Tibial nerve (tissue), 4 donors: ENCODE results near the gene GMEB2. TPM values are rescaled to one million over a fixed set of nuclear protein-coding genes. Genes with fewer than 3 reads are reported as not detected.

ENCODE experiments used
- DNase-seq, 2 donors: peaks; one replicate each; pipeline ENCODE4 v3.0.0-alpha.2; 2019; ENCODE audit warnings: low spot score in 2 of 2
- H3K27ac ChIP-seq, 4 donors: fragments of 200-600 bp; sonication (generic) in 3 of 4; one replicate each; pipeline ENCODE4 v1.5.1; 2017 to 2019; ENCODE audit warnings: mild to moderate bottlenecking in 1 of 4
- H3K27me3 ChIP-seq, 2 donors: fragments of 200-600 bp; sonication (generic) in 1 of 2; one replicate each; pipeline versions ENCODE4 v1.5.1 to v1.6.0; 2017 to 2019
- H3K36me3 ChIP-seq, 3 donors: fragments of 200-600 bp; sonication (generic); one replicate each; pipeline ENCODE4 v1.5.1; 2018 to 2019
- H3K4me1 ChIP-seq, 4 donors: fragments of 200-600 bp; sonication (generic) in 3 of 4; one replicate each; pipeline ENCODE4 v1.5.1; 2017 to 2019
- H3K4me3 ChIP-seq, 4 donors: fragments of 200-600 bp; sonication (generic) in 3 of 4; one replicate each; pipeline ENCODE4 v1.5.1; 2017 to 2019; ENCODE audit warnings: mild to moderate bottlenecking in 1 of 4, moderate library complexity in 1 of 4
- H3K9me3 ChIP-seq, 4 donors: fragments of 200-600 bp; sonication (generic) in 3 of 4; one replicate each; pipeline ENCODE4 v1.5.1; 2017 to 2019
- EP300 ChIP-seq, 2 donors: sonication (generic); formaldehyde crosslinking; IDR thresholded peaks; one replicate each; pipeline ENCODE4 v1.6.1; 2017; ENCODE audit warnings: antibody characterized with exemption in 2 of 2, mild to moderate bottlenecking in 1 of 2
- POLR2A ChIP-seq, 2 donors: fragments of 450-650 bp; IDR thresholded peaks; one replicate each; pipeline ENCODE4 v1.6.1; 2017; ENCODE audit warnings: antibody characterized with exemption in 2 of 2, mild to moderate bottlenecking in 2 of 2, moderate library complexity in 2 of 2
- WGBS, 2 donors: methylation state at CpG; one replicate each; pipeline ENCODE4 v1.1.5; 2018; 5-methylcytosine and 5-hydroxymethylcytosine counted together
- total RNA-seq, 4 donors: library from RNA; depleted of rRNA; stranded (reverse); fragments of >200 nt; gene quantifications; one replicate each; pipeline ENCODE4 v1.1.0, GENCODE V29; 2016
- TF ChIP-seq, protein P1 (sequence below), 5 experiments: fragments of 200-600 bp in 3 of 5; fragments of 450-650 bp in 2 of 5; sonication (generic) in 3 of 5; IDR thresholded peaks; one replicate each; pipeline ENCODE4 v1.5.1; 2016 to 2019; ENCODE audit warnings: antibody characterized with exemption in 5 of 5, mild to moderate bottlenecking in 3 of 5, moderate library complexity in 2 of 5

The GMEB2 gene
- total RNA-seq, 4 donors from 2014 or later, result 12.5 to 14.7 (median 13.7) TPM

DNA sequence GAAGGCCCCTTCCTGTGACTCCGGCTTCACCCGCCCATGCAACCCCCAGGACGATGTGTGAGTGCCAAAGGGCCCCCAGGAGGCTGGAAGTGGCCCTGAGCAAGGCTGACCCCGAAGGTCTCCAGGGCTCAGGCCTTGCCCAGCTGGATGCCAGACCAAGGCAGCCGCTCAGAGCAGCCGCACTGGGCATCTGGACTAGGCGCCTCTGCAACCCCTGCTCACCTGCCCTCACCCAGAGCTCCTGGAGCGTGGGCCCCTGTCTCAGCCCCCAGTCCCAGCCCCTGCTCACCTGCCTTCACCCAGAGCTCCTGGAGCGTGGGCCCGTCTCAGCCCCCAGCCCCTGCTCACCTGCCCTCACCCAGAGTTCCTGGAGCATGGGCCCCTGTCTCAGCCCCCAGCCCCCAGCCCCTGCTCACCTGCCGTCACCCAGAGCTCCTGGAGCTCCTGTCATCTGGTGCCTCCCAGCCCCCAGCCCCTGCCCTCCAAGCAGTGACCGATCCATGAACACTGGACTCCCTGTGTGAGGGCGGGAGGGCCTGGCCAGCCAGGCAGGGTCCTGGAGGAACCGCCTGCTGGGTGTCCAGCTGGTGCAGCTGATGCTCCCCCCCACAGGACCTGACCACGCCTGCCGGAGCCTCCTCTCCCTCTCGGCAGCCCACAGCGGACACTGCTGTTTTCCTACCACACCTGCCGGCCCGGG is 80.5 kb downstream of the GMEB2 start:
- Histone ChIP-seq H3K4me1 (peaks cover 0 to 5% (median 0%) of the 10 kb centered on the region in 4 donors), H3K9me3 (no peaks in the 10 kb centered on the region), H3K4me3 (no peak overlapping the region), H3K27me3 (peaks cover 0 to 58% of the 10 kb centered on the region in 2 donors), H3K36me3 (no peaks in the 10 kb centered on the region), H3K27ac (no peak overlapping the region)
- no peak for DNase-seq
- 72 to 80% methylated on average over 12 to 18 of the region's 20 CpGs for WGBS, 2 donors
- TF ChIP-seq EP300 (IDR thresholded peaks at IDR 0.05) (no peak), POLR2A (IDR thresholded peaks at IDR 0.05) (no peak)
- TF ChIP-seq, protein P1, sequence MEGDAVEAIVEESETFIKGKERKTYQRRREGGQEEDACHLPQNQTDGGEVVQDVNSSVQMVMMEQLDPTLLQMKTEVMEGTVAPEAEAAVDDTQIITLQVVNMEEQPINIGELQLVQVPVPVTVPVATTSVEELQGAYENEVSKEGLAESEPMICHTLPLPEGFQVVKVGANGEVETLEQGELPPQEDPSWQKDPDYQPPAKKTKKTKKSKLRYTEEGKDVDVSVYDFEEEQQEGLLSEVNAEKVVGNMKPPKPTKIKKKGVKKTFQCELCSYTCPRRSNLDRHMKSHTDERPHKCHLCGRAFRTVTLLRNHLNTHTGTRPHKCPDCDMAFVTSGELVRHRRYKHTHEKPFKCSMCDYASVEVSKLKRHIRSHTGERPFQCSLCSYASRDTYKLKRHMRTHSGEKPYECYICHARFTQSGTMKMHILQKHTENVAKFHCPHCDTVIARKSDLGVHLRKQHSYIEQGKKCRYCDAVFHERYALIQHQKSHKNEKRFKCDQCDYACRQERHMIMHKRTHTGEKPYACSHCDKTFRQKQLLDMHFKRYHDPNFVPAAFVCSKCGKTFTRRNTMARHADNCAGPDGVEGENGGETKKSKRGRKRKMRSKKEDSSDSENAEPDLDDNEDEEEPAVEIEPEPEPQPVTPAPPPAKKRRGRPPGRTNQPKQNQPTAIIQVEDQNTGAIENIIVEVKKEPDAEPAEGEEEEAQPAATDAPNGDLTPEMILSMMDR (IDR thresholded peaks at IDR 0.05), result no peak

DNA sequence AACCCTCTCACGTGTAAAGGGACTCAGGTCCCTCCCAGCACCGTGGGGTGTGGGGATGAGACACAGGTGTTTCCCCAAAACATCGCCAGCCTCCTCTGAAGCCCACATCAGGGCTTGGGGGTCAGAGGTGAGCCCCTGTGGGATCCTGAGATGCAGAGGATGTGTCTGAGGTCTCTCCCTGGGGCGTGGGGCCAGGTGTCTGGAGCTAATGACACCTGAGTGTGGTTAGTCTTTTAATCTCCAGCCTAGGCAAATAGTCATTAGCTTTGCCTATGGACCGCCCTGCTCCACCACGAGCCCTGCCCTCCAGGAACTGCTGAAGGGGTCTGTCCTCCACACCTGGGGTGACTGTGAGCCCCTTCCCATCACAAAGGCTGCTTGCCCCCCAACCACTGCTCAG is 81.1 kb downstream of the GMEB2 start:
- DNase-seq, result no peak
- 57 to 63% methylated on average over 5 to 6 of the region's 6 CpGs for WGBS, 2 donors
- Histone ChIP-seq H3K9me3 (no peaks in the 10 kb centered on the region), H3K36me3 (no peaks in the 10 kb centered on the region), H3K4me1 (peaks cover 0 to 5% (median 0%) of the 10 kb centered on the region in 4 donors), H3K4me3 (no peak overlapping the region), H3K27ac (no peak overlapping the region), H3K27me3 (peaks cover 0 to 58% of the 10 kb centered on the region in 2 donors)
- TF ChIP-seq EP300 (IDR thresholded peaks at IDR 0.05) (no peak), POLR2A (IDR thresholded peaks at IDR 0.05) (no peak)
- TF ChIP-seq, protein P1 (IDR thresholded peaks at IDR 0.05), result no peak

DNA sequence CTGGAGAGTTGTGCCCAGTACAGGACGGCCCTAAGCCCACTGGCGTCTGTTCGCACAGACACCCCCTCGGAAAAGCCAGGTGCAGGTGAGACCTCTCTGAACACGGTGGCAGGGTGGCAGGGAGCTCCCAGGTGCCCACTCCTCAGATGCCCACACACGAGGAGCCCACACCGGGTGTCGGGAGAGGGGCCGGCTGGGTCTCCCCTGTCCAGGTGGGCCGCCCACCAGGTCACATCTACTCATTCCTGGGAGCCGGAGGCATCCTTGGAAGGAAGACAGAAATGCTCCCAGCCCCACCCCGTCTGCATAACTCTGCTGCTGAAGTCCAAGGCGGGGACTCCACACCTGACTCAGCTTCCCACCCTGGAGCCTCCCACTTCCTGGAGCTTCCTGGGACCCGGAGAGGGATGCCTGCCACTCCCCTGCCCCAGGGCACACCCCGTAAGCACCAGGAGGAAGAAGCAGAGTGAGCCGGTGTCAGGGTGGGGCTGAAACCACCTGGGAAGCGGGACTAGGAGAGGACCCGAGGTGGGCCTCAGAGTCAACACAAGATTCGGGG is 81.9 kb downstream of the GMEB2 start:
- Histone ChIP-seq H3K9me3 (no peaks in the 10 kb centered on the region), H3K4me3 (no peak overlapping the region), H3K36me3 (no peaks in the 10 kb centered on the region), H3K4me1 (peaks cover 0 to 5% (median 0%) of the 10 kb centered on the region in 4 donors), H3K27ac (no peak overlapping the region), H3K27me3 (peaks cover 0 to 51% of the 10 kb centered on the region in 2 donors)
- DNase-seq, result no peak
- TF ChIP-seq EP300 (IDR thresholded peaks at IDR 0.05), result no peak
- TF ChIP-seq, protein P1 (IDR thresholded peaks at IDR 0.05), result no peak
- TF ChIP-seq POLR2A (IDR thresholded peaks at IDR 0.05), result no peak
- WGBS, 2 donors, result 64 to 66% methylated on average over 15 to 19 of the region's 19 CpGs

DNA sequence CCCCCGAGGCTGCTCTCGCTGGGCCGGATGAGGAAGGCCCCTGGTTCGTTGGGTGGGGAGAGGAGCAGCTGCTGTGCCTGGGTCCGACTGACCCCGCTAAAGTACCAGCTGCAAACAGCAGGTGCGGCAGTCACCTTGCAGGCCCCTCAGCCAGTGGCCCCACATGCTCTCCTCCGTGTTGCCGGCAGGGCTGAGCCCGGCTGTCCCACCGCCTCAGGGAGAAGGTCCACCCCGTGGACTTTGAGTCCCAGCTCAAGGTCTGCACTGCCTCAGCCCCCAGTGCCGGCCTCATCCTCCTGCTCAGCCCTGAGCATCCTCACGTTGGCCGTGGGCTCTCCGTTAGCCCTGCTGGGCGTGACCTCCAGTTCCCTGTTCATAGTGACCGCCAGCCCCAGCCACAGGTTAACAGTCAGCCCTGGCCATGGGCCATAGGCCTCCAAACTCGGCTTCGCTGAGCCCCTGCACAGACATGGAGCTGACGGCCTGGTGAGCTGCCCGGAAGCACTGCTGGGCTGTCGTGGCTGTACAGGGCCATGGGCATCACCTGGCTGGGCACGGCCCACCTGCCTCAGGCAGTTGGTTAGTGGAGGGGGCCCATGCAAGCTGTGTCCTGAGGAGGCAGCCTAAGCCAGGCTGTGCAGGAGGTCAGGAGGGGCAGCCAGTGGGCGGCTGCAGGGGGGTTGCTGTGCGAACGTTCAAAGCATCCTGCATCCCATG is 82.5 kb downstream of the GMEB2 start:
- no peak for TF ChIP-seq POLR2A (IDR thresholded peaks at IDR 0.05)
- TF ChIP-seq, protein P1 (IDR thresholded peaks at IDR 0.05), result no peak
- no peak for TF ChIP-seq EP300 (IDR thresholded peaks at IDR 0.05)
- no peak for DNase-seq
- Histone ChIP-seq H3K4me3 (no peak overlapping the region), H3K36me3 (no peaks in the 10 kb centered on the region), H3K27me3 (peaks cover 0 to 45% of the 10 kb centered on the region in 2 donors), H3K9me3 (no peaks in the 10 kb centered on the region), H3K4me1 (peaks cover 0 to 5% (median 0%) of the 10 kb centered on the region in 4 donors), H3K27ac (no peak overlapping the region)
- 65 to 75% methylated on average over 12 to 16 of the region's 27 CpGs for WGBS, 2 donors

DNA sequence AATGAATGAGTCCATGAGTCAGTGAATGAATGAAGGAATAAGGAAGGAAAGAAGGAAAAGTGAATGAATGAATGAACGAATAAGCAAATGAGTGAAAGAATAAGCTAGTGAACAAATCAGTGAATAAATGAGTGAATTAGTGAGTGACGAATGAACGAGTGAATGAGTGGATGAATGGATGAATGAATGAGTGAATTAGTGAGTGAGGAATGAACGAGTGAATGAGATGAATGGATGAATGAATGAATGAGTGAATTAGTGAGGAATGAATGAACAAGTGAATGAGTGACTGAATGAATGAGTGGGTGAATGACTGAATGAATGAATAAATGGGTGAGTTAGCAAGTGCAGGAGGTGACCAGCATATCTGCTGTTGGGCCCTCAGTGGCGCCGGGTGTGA is 83.2 kb downstream of the GMEB2 start:
- whole genome bisulfite sequencing, 2 donors, result 89 to 90% methylated on average over 6 of the region's 6 CpGs

More for the DNA sequence above, 83.2 kb downstream of the GMEB2 start:
- Histone ChIP-seq H3K27ac (no peak overlapping the region), H3K4me3 (no peak overlapping the region), H3K4me1 (peaks cover 0 to 5% (median 0%) of the 10 kb centered on the region in 4 donors), H3K9me3 (no peaks in the 10 kb centered on the region), H3K27me3 (peaks cover 0 to 45% of the 10 kb centered on the region in 2 donors), H3K36me3 (no peaks in the 10 kb centered on the region)
- no peak for DNase-seq
- TF ChIP-seq EP300 (IDR thresholded peaks at IDR 0.05) (no peak), POLR2A (IDR thresholded peaks at IDR 0.05) (no peak)
- TF ChIP-seq, protein P1 (IDR thresholded peaks at IDR 0.05), result no peak
